ENCODE results near the gene LRBA.
"Not testable (repeated sequence)": the region's sequence is repeated elsewhere in the genome, so short reads cannot be mapped to it uniquely, and the experiment has no call there.

Gene LRBA

DNA sequence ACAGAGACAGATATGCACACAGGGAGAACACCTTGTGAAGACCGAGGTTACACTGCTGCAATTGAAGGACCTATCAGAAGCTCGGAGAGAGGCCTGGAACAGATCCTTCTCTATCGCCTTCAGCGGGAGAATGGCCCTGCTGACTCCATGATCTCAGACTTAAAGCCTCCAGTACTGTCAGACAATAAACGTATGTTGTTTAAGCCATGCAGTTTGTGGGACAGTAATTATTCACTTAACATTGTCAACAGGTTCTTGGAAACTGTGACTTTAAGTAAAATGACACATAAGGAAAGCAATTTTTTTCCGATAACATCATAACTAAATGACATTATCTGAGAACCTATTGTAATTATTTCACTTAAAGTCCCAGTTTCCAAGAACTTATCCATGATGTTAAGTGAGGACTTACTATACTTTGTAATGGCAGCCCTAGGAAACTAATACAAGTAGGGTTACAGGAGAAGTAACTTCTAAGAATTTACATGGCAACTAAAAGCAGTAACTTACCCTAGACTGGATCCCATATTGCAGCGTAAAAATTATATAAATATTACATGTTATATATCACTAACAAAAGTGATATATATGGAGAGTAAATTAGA, 613.9 kb downstream of the LRBA start:
- no peaks in the 10 kb centered on the region for H3K27me3 ChIP-seq (ENCODE audit: control insufficient read depth, insufficient read depth, low read length)

DNA sequence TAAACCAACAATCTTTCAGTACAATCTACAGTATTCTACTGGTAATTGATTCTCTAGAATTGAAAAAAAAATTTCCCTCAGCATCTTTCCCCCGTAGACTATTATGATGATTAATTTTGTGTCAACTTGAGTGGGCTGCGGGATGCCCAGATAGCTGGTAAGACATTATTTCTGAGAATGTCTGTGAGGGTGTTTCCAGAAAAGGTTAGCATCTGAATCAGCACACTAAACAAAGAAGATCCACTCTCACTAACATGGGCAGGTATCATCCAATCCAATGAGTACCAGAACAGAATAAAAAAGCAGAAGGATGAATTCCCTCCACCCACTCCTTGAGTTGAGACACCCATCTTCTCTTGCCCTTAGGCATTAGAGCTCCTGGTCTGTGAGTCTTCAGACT, 619.2 kb downstream of the LRBA start:
- H3K4me1 ChIP-seq (ENCODE audit: control insufficient read depth, insufficient read depth, low read length), result no peaks in the 10 kb centered on the region
- no peaks in the 10 kb centered on the region for H3K9me3 ChIP-seq (ENCODE audit: control insufficient read depth, insufficient read depth, low read length)
- H3K36me3 ChIP-seq (ENCODE audit: control insufficient read depth, insufficient read depth, low read length), result no peaks in the 10 kb centered on the region
- no peak overlapping the region for H3K4me3 ChIP-seq (ENCODE audit: low read depth, low read length)
- H3K27me3 ChIP-seq (ENCODE audit: control insufficient read depth, insufficient read depth, low read length), result no peaks in the 10 kb centered on the region
- H3K9ac ChIP-seq (ENCODE audit: low read depth, low read length), result no peak overlapping the region

More for the DNA sequence above, 613.9 kb downstream of the LRBA start:
- H3K4me1 ChIP-seq (ENCODE audit: control insufficient read depth, insufficient read depth, low read length), result no peaks in the 10 kb centered on the region
- H3K4me3 ChIP-seq (ENCODE audit: low read depth, low read length), result no peak overlapping the region
- H3K36me3 ChIP-seq (ENCODE audit: control insufficient read depth, insufficient read depth, low read length), result no peaks in the 10 kb centered on the region
- H3K9me3 ChIP-seq (ENCODE audit: control insufficient read depth, insufficient read depth, low read length), result no peaks in the 10 kb centered on the region
- H3K9ac ChIP-seq (ENCODE audit: low read depth, low read length), result no peak overlapping the region

DNA sequence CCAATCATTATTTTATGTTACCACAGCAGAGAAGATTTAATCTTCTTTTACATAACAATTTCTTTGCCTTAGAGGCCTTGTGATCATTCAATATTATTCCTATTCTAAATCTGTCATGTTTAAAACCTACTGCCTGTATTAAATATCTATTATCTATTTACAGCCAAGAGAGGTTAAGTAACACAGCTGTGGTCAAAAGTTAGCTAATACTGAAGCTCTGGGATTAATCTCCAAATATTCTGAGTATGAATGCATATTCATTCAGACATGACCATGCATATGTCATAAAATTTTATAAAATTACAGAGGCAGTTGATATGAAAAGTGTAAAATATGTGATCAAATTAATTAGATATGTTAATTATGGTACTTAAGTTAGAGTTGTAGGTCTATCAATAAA, 621.0 kb downstream of the LRBA start:
- Histone ChIP-seq H3K36me3 (ENCODE audit: control insufficient read depth, insufficient read depth, low read length) (no peaks in the 10 kb centered on the region), H3K9ac (ENCODE audit: low read depth, low read length) (no peak overlapping the region), H3K27me3 (ENCODE audit: control insufficient read depth, insufficient read depth, low read length) (no peaks in the 10 kb centered on the region), H3K4me3 (ENCODE audit: low read depth, low read length) (no peak overlapping the region), H3K9me3 (ENCODE audit: control insufficient read depth, insufficient read depth, low read length) (no peaks in the 10 kb centered on the region), H3K4me1 (ENCODE audit: control insufficient read depth, insufficient read depth, low read length) (no peaks in the 10 kb centered on the region)

DNA sequence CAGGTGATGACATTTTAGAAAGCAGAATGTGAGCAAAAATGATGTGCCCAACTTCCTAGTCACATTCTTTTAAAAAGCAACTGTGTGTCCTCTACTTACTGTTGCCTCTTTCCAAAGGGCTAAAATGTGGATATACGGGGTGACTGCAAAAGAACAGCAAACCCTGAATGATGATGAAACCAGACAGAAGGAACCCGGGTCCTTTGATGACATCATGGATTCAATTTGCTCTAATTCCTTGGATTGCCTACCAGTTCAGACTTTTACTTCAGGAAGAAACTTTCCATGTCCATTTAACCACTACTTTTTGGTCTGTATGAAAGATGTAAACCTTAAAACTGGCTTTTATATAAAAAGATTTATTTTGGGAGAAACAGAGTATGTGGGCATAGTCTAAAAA, 624.0 kb downstream of the LRBA start:
- Histone ChIP-seq H3K36me3 (ENCODE audit: control insufficient read depth, insufficient read depth, low read length) (no peaks in the 10 kb centered on the region), H3K9ac (ENCODE audit: low read depth, low read length) (no peak overlapping the region), H3K4me3 (ENCODE audit: low read depth, low read length) (no peak overlapping the region), H3K4me1 (ENCODE audit: control insufficient read depth, insufficient read depth, low read length) (peaks cover 6% of the 10 kb centered on the region), H3K27me3 (ENCODE audit: control insufficient read depth, insufficient read depth, low read length) (no peaks in the 10 kb centered on the region), H3K9me3 (ENCODE audit: control insufficient read depth, insufficient read depth, low read length) (no peaks in the 10 kb centered on the region)

DNA sequence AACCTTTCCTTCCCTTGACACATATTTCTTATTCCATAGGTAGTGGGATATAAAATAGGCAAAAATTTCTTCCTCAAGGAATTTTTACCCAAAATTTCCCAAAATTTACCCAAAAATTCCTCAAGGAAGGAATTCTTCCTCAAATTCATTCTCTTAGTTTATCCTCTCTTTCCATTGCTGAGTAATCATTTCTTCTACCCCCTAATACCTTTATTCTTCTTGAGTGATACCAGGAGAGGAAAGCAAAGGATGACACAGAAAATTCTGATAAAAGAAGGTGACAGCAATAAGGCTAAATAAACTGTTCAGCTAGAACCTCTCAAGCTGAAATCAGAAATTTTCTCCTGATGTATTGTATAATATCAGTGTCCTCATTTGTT, 624.6 kb downstream of the LRBA start:
- H3K9ac ChIP-seq (ENCODE audit: low read depth, low read length), result no peak overlapping the region
- H3K9me3 ChIP-seq (ENCODE audit: control insufficient read depth, insufficient read depth, low read length), result no peaks in the 10 kb centered on the region
- no peaks in the 10 kb centered on the region for H3K27me3 ChIP-seq (ENCODE audit: control insufficient read depth, insufficient read depth, low read length)
- no peaks in the 10 kb centered on the region for H3K36me3 ChIP-seq (ENCODE audit: control insufficient read depth, insufficient read depth, low read length)
- H3K4me1 ChIP-seq (ENCODE audit: control insufficient read depth, insufficient read depth, low read length), result peaks cover 9% of the 10 kb centered on the region
- H3K4me3 ChIP-seq (ENCODE audit: low read depth, low read length), result no peak overlapping the region

DNA sequence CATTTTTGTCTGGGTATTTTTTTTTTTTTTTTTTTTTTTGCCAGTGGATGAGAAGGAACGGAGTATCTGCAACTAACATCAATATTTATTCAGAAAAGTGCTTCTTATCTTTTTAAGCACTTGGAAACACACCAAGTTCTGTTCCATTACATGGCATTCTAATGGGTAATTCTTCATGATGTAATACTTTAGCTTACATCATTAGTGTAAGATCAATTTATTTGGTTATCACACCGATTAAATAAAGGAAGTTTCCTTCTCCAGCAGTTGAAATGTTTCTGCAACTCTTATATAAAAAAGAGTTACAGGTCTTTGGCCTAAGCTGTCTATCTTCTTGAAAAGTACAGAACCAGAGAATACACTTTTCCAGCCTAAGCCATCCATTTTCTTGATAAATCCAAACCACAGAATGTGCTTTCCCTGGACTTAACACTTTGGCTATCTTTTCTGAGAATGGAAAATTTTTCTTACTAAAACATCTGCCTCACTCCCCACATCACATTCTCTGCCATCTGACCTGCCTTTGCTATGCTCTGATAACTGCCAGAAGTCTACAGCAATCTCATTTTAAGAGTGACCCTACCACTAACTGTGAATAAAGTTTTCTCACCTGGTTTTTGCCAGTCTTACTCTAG, 625.1 kb downstream of the LRBA start:
- Histone ChIP-seq H3K9me3 (ENCODE audit: control insufficient read depth, insufficient read depth, low read length) (no peaks in the 10 kb centered on the region), H3K4me3 (ENCODE audit: low read depth, low read length) (no peak overlapping the region), H3K9ac (ENCODE audit: low read depth, low read length) (no peak overlapping the region), H3K36me3 (ENCODE audit: control insufficient read depth, insufficient read depth, low read length) (no peaks in the 10 kb centered on the region), H3K4me1 (ENCODE audit: control insufficient read depth, insufficient read depth, low read length) (peaks cover 9% of the 10 kb centered on the region), H3K27me3 (ENCODE audit: control insufficient read depth, insufficient read depth, low read length) (no peaks in the 10 kb centered on the region)

DNA sequence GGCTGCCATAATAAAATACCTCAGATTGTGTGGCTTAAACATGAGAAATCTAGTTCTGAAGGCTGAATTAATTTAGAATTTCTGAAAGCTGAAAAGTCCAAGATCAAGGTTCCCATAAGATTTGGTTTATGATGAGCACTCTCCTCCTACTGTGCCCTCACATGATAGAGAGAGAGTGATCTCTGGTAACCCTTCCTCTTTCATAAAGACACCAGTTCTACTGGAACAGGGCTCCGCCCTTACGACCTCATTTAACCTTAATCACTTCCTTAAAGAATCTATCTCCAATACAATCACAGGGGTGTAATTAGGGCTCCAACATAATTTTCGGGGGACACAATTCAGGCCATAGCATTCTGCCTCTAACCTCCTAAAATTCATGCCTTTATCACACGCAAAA, 627.1 kb downstream of the LRBA start:
- no peaks in the 10 kb centered on the region for H3K9me3 ChIP-seq (ENCODE audit: control insufficient read depth, insufficient read depth, low read length)
- H3K4me3 ChIP-seq (ENCODE audit: low read depth, low read length), result no peak overlapping the region
- H3K27me3 ChIP-seq (ENCODE audit: control insufficient read depth, insufficient read depth, low read length), result no peaks in the 10 kb centered on the region
- H3K36me3 ChIP-seq (ENCODE audit: control insufficient read depth, insufficient read depth, low read length), result no peaks in the 10 kb centered on the region
- no peak overlapping the region for H3K9ac ChIP-seq (ENCODE audit: low read depth, low read length)
- H3K4me1 ChIP-seq (ENCODE audit: control insufficient read depth, insufficient read depth, low read length), result peaks cover 14% of the 10 kb centered on the region

DNA sequence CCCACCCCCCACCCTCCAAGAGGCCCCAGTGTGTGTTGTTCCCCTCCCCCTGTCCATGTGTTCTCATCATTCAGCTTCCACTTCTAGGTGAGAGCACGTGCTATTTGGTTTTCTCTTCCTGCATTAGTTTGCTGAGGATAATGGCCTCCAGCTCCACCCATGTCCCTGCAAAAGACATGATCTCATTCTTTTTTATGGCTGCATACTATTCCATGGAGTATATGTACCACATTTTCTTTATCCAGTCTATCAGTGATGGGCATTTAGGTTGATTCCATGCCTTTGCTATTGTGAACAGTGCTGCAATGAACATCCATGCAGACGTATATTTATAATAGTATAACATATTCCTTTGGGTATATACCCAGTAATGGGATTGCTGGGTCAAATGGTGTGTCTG, 628.7 kb downstream of the LRBA start:
- not testable (repeated sequence) for H3K36me3 ChIP-seq (ENCODE audit: control insufficient read depth, insufficient read depth, low read length); H3K4me3 ChIP-seq (ENCODE audit: low read depth, low read length); H3K9me3 ChIP-seq (ENCODE audit: control insufficient read depth, insufficient read depth, low read length); H3K9ac ChIP-seq (ENCODE audit: low read depth, low read length); H3K27me3 ChIP-seq (ENCODE audit: control insufficient read depth, insufficient read depth, low read length)
- H3K4me1 ChIP-seq (ENCODE audit: control insufficient read depth, insufficient read depth, low read length), result peaks cover 14% of the 10 kb centered on the region

DNA sequence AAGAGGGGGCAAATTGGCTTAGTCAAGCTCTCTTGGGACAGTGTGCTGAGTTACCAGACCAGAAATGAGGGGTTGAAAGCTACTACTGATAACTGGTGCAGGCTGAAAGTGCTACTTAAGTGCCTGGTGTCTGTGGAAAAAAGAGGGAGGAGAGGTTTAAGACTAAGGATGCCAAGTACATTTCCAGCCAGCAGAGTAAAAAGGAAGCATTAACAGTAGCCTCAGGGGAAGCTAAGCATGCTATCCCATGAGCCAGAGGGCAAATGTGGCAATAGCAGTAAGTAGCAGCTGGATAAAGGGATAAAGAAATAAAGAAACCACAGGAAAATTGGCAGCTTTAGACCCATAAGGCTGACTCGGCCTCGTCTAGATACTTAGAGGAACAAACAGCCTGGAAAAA, 629.5 kb downstream of the LRBA start:
- H3K27me3 ChIP-seq (ENCODE audit: control insufficient read depth, insufficient read depth, low read length), result no peaks in the 10 kb centered on the region
- H3K36me3 ChIP-seq (ENCODE audit: control insufficient read depth, insufficient read depth, low read length), result no peaks in the 10 kb centered on the region
- no peak overlapping the region for H3K4me3 ChIP-seq (ENCODE audit: low read depth, low read length)
- no peak overlapping the region for H3K9ac ChIP-seq (ENCODE audit: low read depth, low read length)
- H3K9me3 ChIP-seq (ENCODE audit: control insufficient read depth, insufficient read depth, low read length), result no peaks in the 10 kb centered on the region
- H3K4me1 ChIP-seq (ENCODE audit: control insufficient read depth, insufficient read depth, low read length), result peaks cover 14% of the 10 kb centered on the region

DNA sequence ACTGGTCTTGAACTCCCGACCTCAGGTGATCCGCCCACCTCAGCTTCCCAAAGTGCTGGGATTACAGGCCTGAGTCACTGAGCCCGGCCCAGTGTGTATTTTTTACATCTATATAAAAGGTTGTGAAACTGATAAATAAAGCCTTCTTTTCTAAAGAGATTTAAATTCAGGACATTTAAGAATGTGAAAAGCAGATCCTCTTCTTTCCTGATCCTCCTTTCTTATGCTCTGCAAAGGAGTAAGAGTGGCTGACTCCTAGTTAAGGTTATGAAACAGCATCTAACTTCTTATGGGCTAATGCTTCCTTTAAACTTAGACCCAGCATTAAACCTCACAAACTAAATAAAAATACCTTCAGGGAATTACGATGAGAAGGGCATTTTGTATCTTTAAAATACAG, 630.8 kb downstream of the LRBA start:
- Histone ChIP-seq H3K27me3 (ENCODE audit: control insufficient read depth, insufficient read depth, low read length) (no peaks in the 10 kb centered on the region), H3K9me3 (ENCODE audit: control insufficient read depth, insufficient read depth, low read length) (no peaks in the 10 kb centered on the region), H3K36me3 (ENCODE audit: control insufficient read depth, insufficient read depth, low read length) (no peaks in the 10 kb centered on the region), H3K4me1 (ENCODE audit: control insufficient read depth, insufficient read depth, low read length) (peaks cover 14% of the 10 kb centered on the region), H3K4me3 (ENCODE audit: low read depth, low read length) (no peak overlapping the region), H3K9ac (ENCODE audit: low read depth, low read length) (no peak overlapping the region)

DNA sequence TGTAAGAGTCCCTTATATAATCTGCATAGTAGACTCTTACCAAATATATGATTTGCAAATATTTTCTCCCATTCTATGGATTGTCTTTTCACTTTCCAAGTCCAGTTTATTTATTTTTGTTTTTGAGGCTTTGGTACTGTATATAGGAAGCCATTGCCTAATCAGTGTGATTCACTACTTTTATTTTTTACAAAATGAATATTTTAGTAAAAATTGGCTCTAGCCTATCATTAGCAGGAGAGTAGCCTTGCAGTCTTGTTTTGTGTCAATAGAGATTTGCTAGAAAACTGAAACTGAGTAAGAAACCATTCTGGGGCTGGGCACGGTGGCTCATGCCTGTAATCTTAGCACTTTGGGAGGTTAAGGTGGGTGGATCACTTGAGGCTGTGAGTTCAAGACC, 633.1 kb downstream of the LRBA start:
- no peaks in the 10 kb centered on the region for H3K27me3 ChIP-seq (ENCODE audit: control insufficient read depth, insufficient read depth, low read length)
- no peak overlapping the region for H3K9ac ChIP-seq (ENCODE audit: low read depth, low read length)
- H3K4me3 ChIP-seq (ENCODE audit: low read depth, low read length), result no peak overlapping the region
- H3K4me1 ChIP-seq (ENCODE audit: control insufficient read depth, insufficient read depth, low read length), result peaks cover 8% of the 10 kb centered on the region
- no peaks in the 10 kb centered on the region for H3K36me3 ChIP-seq (ENCODE audit: control insufficient read depth, insufficient read depth, low read length)
- no peaks in the 10 kb centered on the region for H3K9me3 ChIP-seq (ENCODE audit: control insufficient read depth, insufficient read depth, low read length)

DNA sequence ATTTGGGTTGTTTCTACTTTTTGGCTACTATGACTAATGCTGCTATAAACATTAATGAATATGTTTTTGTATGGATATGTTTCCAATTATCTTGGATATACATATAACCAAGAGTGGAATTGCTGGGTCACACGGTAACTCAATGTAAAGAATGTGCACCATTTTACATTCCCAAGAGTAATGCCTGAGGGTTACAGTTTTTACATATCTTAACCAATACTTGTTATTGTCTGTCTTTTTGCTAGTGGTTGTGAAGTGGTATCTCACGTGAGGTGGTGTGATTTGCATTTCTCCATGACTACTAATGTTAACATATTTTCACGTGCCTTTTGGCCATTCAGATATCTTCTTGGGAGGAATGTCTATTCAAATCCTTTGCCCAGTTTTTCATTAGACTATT, 633.5 kb downstream of the LRBA start:
- H3K4me3 ChIP-seq (ENCODE audit: low read depth, low read length), result no peak overlapping the region
- no peaks in the 10 kb centered on the region for H3K36me3 ChIP-seq (ENCODE audit: control insufficient read depth, insufficient read depth, low read length)
- no peak overlapping the region for H3K9ac ChIP-seq (ENCODE audit: low read depth, low read length)
- H3K4me1 ChIP-seq (ENCODE audit: control insufficient read depth, insufficient read depth, low read length), result peaks cover 8% of the 10 kb centered on the region
- H3K27me3 ChIP-seq (ENCODE audit: control insufficient read depth, insufficient read depth, low read length), result no peaks in the 10 kb centered on the region
- no peaks in the 10 kb centered on the region for H3K9me3 ChIP-seq (ENCODE audit: control insufficient read depth, insufficient read depth, low read length)

Data from iPS-15b (cell line).